HUES6 (cell line): ENCODE measurements around the gene TTC7B.

Experiments
- H3K27ac ChIP-seq: 2 replicates; pipeline ENCODE4 v1.7.0; 2013; ENCODE audit warnings: low read depth, mild to moderate bottlenecking, low read length, inconsistent platforms
- H3K27me3 ChIP-seq: 2 replicates; pipeline ENCODE4 v1.6.1; 2013; ENCODE audit warnings: low read length; ENCODE audit not compliant: control insufficient read depth, insufficient read depth
- H3K36me3 ChIP-seq: 2 replicates; pipeline ENCODE4 v1.6.1; 2013; ENCODE audit warnings: low read length; ENCODE audit not compliant: control insufficient read depth, insufficient read depth
- H3K4me1 ChIP-seq: 2 replicates; pipeline ENCODE4 v1.6.1; 2013; ENCODE audit warnings: low read length; ENCODE audit not compliant: control insufficient read depth, insufficient read depth
- H3K4me3 ChIP-seq: 2 replicates; pipeline ENCODE4 v1.5.1; 2013; ENCODE audit warnings: low read depth, low read length
- H3K9ac ChIP-seq: one replicate; pipeline ENCODE4 v1.6.1; 2013; ENCODE audit warnings: mild to moderate bottlenecking, low read length
- H3K9me3 ChIP-seq: 2 replicates; pipeline ENCODE4 v1.6.1; 2013; ENCODE audit warnings: low read depth, low read length; ENCODE audit not compliant: control insufficient read depth, insufficient read depth

The TTC7B gene

DNA sequence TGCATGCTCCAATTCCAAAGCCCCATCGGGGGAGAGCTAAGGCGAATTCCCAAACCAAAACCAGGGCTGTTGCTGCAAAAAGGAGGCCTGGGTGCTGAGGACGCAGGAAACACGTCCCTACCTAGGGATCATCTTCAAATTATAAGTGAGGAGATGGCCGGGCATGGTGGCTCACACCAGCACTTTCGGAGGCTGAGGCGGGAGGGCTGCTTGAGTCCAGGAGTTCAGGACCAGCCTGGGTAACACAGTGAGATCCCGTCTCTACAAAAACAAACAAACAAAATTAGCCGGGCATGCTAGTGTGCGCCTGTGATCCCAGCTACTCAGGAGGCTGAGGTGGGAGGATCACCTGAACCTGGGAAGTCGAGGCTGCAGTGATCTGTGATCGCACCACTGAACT lies 276.2 kb downstream of the TTC7B start:
- H3K27ac ChIP-seq, result no peak overlapping the region
- H3K9me3 ChIP-seq, result no peaks in the 10 kb centered on the region
- H3K27me3 ChIP-seq, result no peaks in the 10 kb centered on the region
- H3K4me1 ChIP-seq, result no peaks in the 10 kb centered on the region; the same call in 1 of the 2 replicates
- H3K4me3 ChIP-seq, result no peak overlapping the region
- no peaks in the 10 kb centered on the region for H3K36me3 ChIP-seq
- no peak overlapping the region for H3K9ac ChIP-seq

DNA sequence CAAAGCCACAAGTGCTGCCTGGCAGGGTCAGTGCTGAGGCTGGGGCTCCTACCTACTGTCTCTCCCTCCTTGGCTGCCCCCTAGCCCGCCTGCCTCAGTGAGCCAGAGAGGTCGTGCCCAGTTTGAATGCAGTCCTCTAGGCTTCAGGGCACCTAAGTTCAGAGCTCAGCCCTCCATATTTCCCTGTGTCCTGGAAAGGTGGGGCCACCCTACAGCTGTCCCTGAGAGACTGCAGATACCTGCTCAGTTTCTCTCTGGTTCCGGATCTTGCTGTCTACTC lies 276.8 kb downstream of the TTC7B start:
- H3K4me1 ChIP-seq, result peaks cover 4% of the 10 kb centered on the region; the same call in 1 of the 2 replicates
- no peak overlapping the region for H3K27ac ChIP-seq
- no peak overlapping the region for H3K4me3 ChIP-seq
- no peaks in the 10 kb centered on the region for H3K27me3 ChIP-seq
- no peak overlapping the region for H3K9ac ChIP-seq
- no peaks in the 10 kb centered on the region for H3K36me3 ChIP-seq
- H3K9me3 ChIP-seq, result no peaks in the 10 kb centered on the region

- no peaks in the 10 kb centered on the region for H3K9me3 ChIP-seq
- no peaks in the 10 kb centered on the region for H3K27me3 ChIP-seq
- H3K9ac ChIP-seq, result no peak overlapping the region
- H3K36me3 ChIP-seq, result no peaks in the 10 kb centered on the region
- peaks cover 4% of the 10 kb centered on the region; the same call in 1 of the 2 replicates for H3K4me1 ChIP-seq
- H3K27ac ChIP-seq, result no peak overlapping the region
- H3K4me3 ChIP-seq, result no peak overlapping the region
These were observed 277.3 kb downstream of the TTC7B start for GRCh38 chr14:90538716-90539495.

GRCh38 chr14:90538095-90538494 lies 278.1 kb downstream of the TTC7B start:
- Histone ChIP-seq H3K4me1 (peaks cover 4% of the 10 kb centered on the region; the same call in 1 of the 2 replicates), H3K9ac (no peak overlapping the region), H3K36me3 (no peaks in the 10 kb centered on the region), H3K27ac (no peak overlapping the region), H3K4me3 (no peak overlapping the region), H3K9me3 (no peaks in the 10 kb centered on the region), H3K27me3 (no peaks in the 10 kb centered on the region)

GRCh38 chr14:90536511-90537191 lies 279.6 kb downstream of the TTC7B start:
- Histone ChIP-seq H3K9me3 (no peaks in the 10 kb centered on the region), H3K4me1 (peaks cover 4% of the 10 kb centered on the region; the same call in 1 of the 2 replicates), H3K27me3 (no peaks in the 10 kb centered on the region), H3K9ac (no peak overlapping the region), H3K36me3 (no peaks in the 10 kb centered on the region), H3K27ac (no peak overlapping the region), H3K4me3 (no peak overlapping the region)

DNA sequence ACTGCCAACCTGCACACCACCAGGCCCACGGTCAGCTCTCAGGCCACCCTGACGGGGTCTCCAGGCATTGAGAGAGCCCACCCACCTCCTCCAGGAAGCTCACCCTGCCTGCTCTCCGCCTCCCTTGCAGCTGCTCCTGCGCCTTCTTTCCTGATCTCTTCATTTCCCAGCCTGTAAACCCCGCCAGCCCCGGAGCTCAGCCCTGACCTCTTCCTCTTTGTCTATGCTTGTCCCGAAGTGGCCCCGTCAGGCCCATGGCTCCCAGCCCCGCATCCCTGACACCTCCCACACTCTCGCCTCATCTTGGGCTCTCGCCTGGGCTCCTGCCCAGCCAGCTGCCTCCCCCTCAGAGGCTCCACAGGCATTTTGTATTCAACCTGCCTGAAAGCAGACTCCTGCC lies 280.1 kb downstream of the TTC7B start:
- Histone ChIP-seq H3K9me3 (no peaks in the 10 kb centered on the region), H3K4me3 (no peak overlapping the region), H3K9ac (no peak overlapping the region), H3K27me3 (no peaks in the 10 kb centered on the region), H3K36me3 (no peaks in the 10 kb centered on the region), H3K27ac (no peak overlapping the region), H3K4me1 (peaks cover 4% of the 10 kb centered on the region; the same call in 1 of the 2 replicates)

DNA sequence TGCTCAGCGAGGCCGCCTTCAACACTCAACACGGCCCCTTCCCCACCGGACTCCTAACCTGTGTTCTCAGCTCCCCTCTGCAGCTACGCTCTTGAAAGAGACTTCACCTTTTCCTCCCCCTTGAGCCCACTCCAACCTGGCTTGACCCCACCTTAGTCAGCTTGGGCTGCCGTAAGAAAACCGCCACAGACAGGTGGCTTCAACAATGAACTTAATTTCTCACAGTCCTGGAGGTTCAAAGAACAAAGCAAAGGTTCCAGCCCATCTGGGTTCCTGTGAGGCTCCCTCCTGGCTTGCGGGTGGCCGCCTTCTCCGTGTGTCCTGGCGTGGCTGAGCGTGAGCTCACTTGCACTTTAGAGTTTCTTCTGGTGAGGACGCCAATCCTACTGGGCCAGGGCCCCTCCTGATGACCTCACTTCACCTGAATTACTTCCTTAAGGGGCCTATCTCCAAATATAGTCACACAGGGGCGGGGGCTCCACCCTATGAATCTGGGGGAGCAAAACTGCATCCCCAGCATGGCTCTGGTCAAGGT lies 280.6 kb downstream of the TTC7B start:
- Histone ChIP-seq H3K36me3 (no peaks in the 10 kb centered on the region), H3K4me3 (no peak overlapping the region), H3K4me1 (peaks cover 4% of the 10 kb centered on the region; the same call in 1 of the 2 replicates), H3K27ac (no peak overlapping the region), H3K9me3 (no peaks in the 10 kb centered on the region), H3K9ac (no peak overlapping the region), H3K27me3 (no peaks in the 10 kb centered on the region)

- peaks cover 4% of the 10 kb centered on the region; the same call in 1 of the 2 replicates for H3K4me1 ChIP-seq
- no peak overlapping the region for H3K9ac ChIP-seq
- H3K9me3 ChIP-seq, result no peaks in the 10 kb centered on the region
- H3K27me3 ChIP-seq, result no peaks in the 10 kb centered on the region
- no peaks in the 10 kb centered on the region for H3K36me3 ChIP-seq
- no peak overlapping the region for H3K27ac ChIP-seq
- H3K4me3 ChIP-seq, result no peak overlapping the region
These were observed 281.2 kb downstream of the TTC7B start for GRCh38 chr14:90534838-90535555.

DNA sequence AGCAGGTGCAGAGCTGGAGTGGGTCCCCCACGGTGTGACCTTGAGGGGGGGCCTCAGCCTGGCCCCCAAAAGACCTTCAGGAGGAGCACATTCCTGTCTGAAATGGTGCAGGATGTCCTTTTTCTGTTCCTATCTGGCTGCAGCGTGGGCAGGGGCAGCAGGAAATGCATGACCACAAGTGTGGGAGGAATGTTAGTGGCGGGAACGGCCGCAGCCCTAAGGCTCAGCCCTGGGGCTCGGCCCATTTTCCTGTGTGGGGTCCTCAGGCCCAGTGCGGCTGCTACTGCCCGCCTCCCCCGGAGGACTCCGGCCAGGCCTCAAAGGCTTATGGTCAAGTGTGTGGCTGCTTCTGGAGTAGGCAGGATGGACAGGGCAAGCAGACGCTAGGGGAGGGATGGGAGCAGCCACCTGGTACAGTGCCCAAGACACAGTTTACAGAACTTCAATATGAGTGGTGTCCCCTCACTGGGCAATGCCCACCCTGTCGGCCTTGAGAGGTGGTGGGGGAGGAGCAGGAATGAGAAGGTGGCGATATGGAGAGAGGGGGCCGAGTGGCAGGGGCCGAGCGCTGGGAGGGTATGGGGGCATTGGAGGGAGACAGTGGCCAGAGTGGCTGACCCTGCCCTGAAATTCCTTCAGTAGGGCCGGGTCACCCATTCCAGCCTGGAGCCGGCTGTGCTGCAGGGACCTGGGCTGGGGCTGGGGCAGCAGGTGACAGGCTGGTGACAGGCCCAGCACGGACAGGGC lies 282.0 kb downstream of the TTC7B start:
- Histone ChIP-seq H3K9me3 (no peaks in the 10 kb centered on the region), H3K36me3 (no peaks in the 10 kb centered on the region), H3K27me3 (no peaks in the 10 kb centered on the region), H3K4me3 (no peak overlapping the region), H3K27ac (no peak overlapping the region), H3K9ac (no peak overlapping the region), H3K4me1 (peaks cover 4% of the 10 kb centered on the region; the same call in 1 of the 2 replicates)

DNA sequence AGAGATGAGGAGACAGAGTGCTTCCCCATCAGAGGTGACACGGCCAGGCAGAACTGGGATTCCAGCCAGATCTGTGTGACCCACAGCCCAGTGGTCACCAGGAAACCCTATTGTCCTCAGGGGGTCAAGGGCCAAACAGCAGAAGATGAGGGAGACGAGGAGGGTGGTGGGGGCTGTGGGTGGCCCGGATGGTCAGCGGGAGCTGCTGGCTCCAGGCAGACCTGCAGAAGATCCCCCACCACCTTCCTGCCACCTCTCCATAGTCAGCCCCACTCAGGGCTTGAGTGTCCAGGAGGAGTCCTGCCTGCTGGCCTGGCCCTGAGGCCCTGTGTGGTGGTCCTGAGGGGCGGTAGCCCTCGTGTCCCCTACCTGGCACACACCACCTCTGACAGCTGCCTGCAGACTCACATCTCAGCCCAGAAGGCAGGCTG lies 282.6 kb downstream of the TTC7B start:
- no peaks in the 10 kb centered on the region for H3K36me3 ChIP-seq
- no peaks in the 10 kb centered on the region for H3K27me3 ChIP-seq
- H3K9me3 ChIP-seq, result no peaks in the 10 kb centered on the region
- H3K4me1 ChIP-seq, result peaks cover 4% of the 10 kb centered on the region; the same call in 1 of the 2 replicates
- no peak overlapping the region for H3K4me3 ChIP-seq
- no peak overlapping the region for H3K27ac ChIP-seq
- no peak overlapping the region for H3K9ac ChIP-seq
